ENCODE data around the gene EHMT2.
A peak's percentile ranks its signal among the peaks of the same experiment; 100 is the strongest.
"Not testable (repeated sequence)": the region's sequence is repeated elsewhere in the genome, so short reads cannot be mapped to it uniquely, and the experiment has no call there.

EHMT2 gene

GRCh38 chr6:31842053-31842452 lies 55.4 kb downstream of the EHMT2 start:
- Histone ChIP-seq H3K9me3 (ENCODE audit: insufficient read depth, low read depth, low read length) (no peaks in the 10 kb centered on the region), H3K27ac (ENCODE audit: low read depth, low read length) (no peak overlapping the region), H2AFZ (ENCODE audit: insufficient read depth, low read length, poor library complexity) (no peak overlapping the region), H3K4ac (ENCODE audit: low read depth, low read length) (no peak overlapping the region), H4K91ac (ENCODE audit: low read depth, low read length) (no peak overlapping the region), H3K23ac (ENCODE audit: low read length) (no peak overlapping the region), H3K79me2 (ENCODE audit: control insufficient read depth, insufficient read depth, low read length, poor library complexity) (peaks cover 2% of the 10 kb centered on the region), H3K4me1 (ENCODE audit: control insufficient read depth in 1 of 2, insufficient read depth in 2 of 2, low read length in 2 of 2) (peaks cover 7 to 9% of the 10 kb centered on the region in 2 experiments), H3K18ac (ENCODE audit: low read length) (no peak overlapping the region), H4K8ac (ENCODE audit: low read depth, low read length) (no peak overlapping the region), H3K27me3 (ENCODE audit: insufficient read depth, low read length) (no peaks in the 10 kb centered on the region), H2BK5ac (ENCODE audit: low read depth, low read length, poor library complexity) (no peak overlapping the region), H3K4me2 (ENCODE audit: low read length) (no peak overlapping the region), H2BK12ac (ENCODE audit: low read length) (no peak overlapping the region), H2BK120ac (ENCODE audit: insufficient read depth, low read length, poor library complexity) (no peak overlapping the region), H3K36me3 (ENCODE audit: control insufficient read depth in 1 of 2, insufficient read depth in 2 of 2, low read length in 2 of 2) (peaks cover 36 to 45% of the 10 kb centered on the region in 2 experiments), H2AK5ac (ENCODE audit: low read length) (no peak overlapping the region), H4K12ac (ENCODE audit: low read depth, low read length) (no peak overlapping the region), H3K4me3 (ENCODE audit: low read depth, low read length) (no peak overlapping the region), H3K79me1 (ENCODE audit: low read length) (no peaks in the 10 kb centered on the region), H3K9ac (ENCODE audit: low read length) (no peak overlapping the region), H3K14ac (ENCODE audit: low read length) (no peak overlapping the region)
- WGBS (ENCODE audit: extremely low coverage, insufficient coverage, insufficient read length), result no CpG with 5 or more reads among the region's 9 CpGs
- DNase-seq, result no peak

DNA sequence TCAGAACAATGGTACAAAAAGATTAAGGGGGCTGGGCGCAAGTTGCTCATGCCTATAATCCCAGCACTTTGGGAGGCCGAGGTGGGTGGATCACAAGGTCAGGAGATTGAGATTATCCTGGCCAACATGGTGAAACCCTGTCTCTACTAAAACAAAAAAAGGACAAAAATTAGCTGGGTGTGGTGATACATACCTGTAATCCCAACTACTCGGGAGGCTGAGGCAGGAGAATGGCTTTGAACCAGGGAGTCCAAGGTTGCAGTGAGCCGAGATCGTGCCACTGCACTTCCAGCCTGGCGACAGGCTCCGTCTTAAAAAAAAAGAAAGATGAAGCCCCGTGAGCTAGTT lies 57.7 kb downstream of the EHMT2 start:
- H3K14ac ChIP-seq (ENCODE audit: low read length); H3K27me3 ChIP-seq (ENCODE audit: insufficient read depth, low read length); DNase-seq; H3K27ac ChIP-seq (ENCODE audit: low read depth, low read length); H4K12ac ChIP-seq (ENCODE audit: low read depth, low read length); H2AFZ ChIP-seq (ENCODE audit: insufficient read depth, low read length, poor library complexity); H3K4ac ChIP-seq (ENCODE audit: low read depth, low read length); H3K23ac ChIP-seq (ENCODE audit: low read length); H2BK120ac ChIP-seq (ENCODE audit: insufficient read depth, low read length, poor library complexity); H3K4me2 ChIP-seq (ENCODE audit: low read length); H3K18ac ChIP-seq (ENCODE audit: low read length); H2BK5ac ChIP-seq (ENCODE audit: low read depth, low read length, poor library complexity); H2BK12ac ChIP-seq (ENCODE audit: low read length); H3K4me3 ChIP-seq (ENCODE audit: low read depth, low read length); H2AK5ac ChIP-seq (ENCODE audit: low read length); H3K9ac ChIP-seq (ENCODE audit: low read length); H3K9me3 ChIP-seq (ENCODE audit: insufficient read depth, low read depth, low read length); H4K91ac ChIP-seq (ENCODE audit: low read depth, low read length); H4K8ac ChIP-seq (ENCODE audit: low read depth, low read length): not testable (repeated sequence)
- H3K79me2 ChIP-seq (ENCODE audit: control insufficient read depth, insufficient read depth, low read length, poor library complexity), result peaks cover 18% of the 10 kb centered on the region
- no CpG with 5 or more reads among the region's 8 CpGs for WGBS (ENCODE audit: extremely low coverage, insufficient coverage, insufficient read length)
- H3K36me3 ChIP-seq (ENCODE audit: control insufficient read depth in 1 of 2, insufficient read depth in 2 of 2, low read length in 2 of 2), result peaks cover 36 to 52% of the 10 kb centered on the region in 2 experiments
- peaks cover 11 to 17% of the 10 kb centered on the region in 2 experiments for H3K4me1 ChIP-seq (ENCODE audit: control insufficient read depth in 1 of 2, insufficient read depth in 2 of 2, low read length in 2 of 2)
- H3K79me1 ChIP-seq (ENCODE audit: low read length), result peaks cover 13% of the 10 kb centered on the region

DNA sequence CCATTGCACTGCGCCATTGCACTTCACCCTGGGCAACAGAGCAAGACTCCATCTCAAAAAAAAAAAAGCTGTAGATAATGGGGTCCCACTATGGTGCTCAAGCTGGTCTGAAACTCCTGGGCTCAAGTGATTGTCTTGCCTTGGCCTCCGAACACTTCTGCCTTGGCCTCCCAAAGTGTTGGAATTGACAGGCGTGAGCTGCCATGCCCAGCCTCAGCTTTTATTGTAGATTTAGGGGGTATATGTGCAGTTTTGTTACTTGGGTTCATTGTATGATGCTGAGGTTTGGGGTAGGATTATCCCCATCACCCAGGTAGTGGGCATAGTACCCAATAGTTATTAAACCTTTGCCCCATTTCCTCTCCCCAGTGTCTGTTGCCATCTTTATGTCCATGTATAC lies 58.5 kb downstream of the EHMT2 start:
- no peak overlapping the region for H3K9ac ChIP-seq (ENCODE audit: low read length)
- no peak overlapping the region for H4K12ac ChIP-seq (ENCODE audit: low read depth, low read length)
- H3K4me3 ChIP-seq (ENCODE audit: low read depth, low read length), result no peak overlapping the region
- no peak overlapping the region for H2AFZ ChIP-seq (ENCODE audit: insufficient read depth, low read length, poor library complexity)
- H4K91ac ChIP-seq (ENCODE audit: low read depth, low read length), result no peak overlapping the region
- H3K27ac ChIP-seq (ENCODE audit: low read depth, low read length), result no peak overlapping the region
- peaks cover 11 to 17% of the 10 kb centered on the region in 2 experiments for H3K4me1 ChIP-seq (ENCODE audit: control insufficient read depth in 1 of 2, insufficient read depth in 2 of 2, low read length in 2 of 2)
- H3K27me3 ChIP-seq (ENCODE audit: insufficient read depth, low read length), result no peaks in the 10 kb centered on the region
- H2BK120ac ChIP-seq (ENCODE audit: insufficient read depth, low read length, poor library complexity), result no peak overlapping the region
- peaks cover 18% of the 10 kb centered on the region for H3K79me2 ChIP-seq (ENCODE audit: control insufficient read depth, insufficient read depth, low read length, poor library complexity)
- no peak overlapping the region for H2BK12ac ChIP-seq (ENCODE audit: low read length)
- H4K8ac ChIP-seq (ENCODE audit: low read depth, low read length), result no peak overlapping the region
- no peak overlapping the region for H3K18ac ChIP-seq (ENCODE audit: low read length)
- no peak overlapping the region for H3K23ac ChIP-seq (ENCODE audit: low read length)
- no peak for DNase-seq
- peaks cover 36 to 48% of the 10 kb centered on the region in 2 experiments for H3K36me3 ChIP-seq (ENCODE audit: control insufficient read depth in 1 of 2, insufficient read depth in 2 of 2, low read length in 2 of 2)
- H2BK5ac ChIP-seq (ENCODE audit: low read depth, low read length, poor library complexity), result no peak overlapping the region
- no CpG with 5 or more reads among the region's 3 CpGs for WGBS (ENCODE audit: extremely low coverage, insufficient coverage, insufficient read length)
- H3K14ac ChIP-seq (ENCODE audit: low read length), result no peak overlapping the region
- H3K4me2 ChIP-seq (ENCODE audit: low read length), result peak overlapping the region; percentile 0
- no peak overlapping the region for H2AK5ac ChIP-seq (ENCODE audit: low read length)
- no peaks in the 10 kb centered on the region for H3K9me3 ChIP-seq (ENCODE audit: insufficient read depth, low read depth, low read length)
- H3K79me1 ChIP-seq (ENCODE audit: low read length), result peaks cover 16% of the 10 kb centered on the region
- H3K4ac ChIP-seq (ENCODE audit: low read depth, low read length), result no peak overlapping the region

DNA sequence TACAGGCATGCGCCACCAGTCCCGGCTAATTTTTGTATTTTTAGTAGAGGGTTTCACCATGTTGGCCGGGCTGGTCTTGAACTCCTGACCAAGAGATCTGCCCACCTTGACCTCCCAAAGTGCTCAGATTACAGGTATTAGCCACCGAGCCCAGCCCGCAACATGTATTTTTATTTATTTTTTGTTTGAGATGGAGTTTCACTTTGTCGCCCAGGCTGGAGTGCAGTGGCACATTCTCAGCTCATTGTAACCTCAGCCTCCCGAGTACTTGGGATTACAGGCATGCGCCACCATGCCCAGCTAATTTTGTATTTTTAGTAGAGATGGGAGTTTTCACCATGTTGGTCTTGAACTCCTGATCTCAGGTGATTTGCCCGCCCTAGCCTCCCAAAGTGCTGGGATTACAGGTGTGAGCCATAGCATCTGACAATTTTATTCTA lies 59.4 kb downstream of the EHMT2 start:
- H3K36me3 ChIP-seq (ENCODE audit: control insufficient read depth in 1 of 2, insufficient read depth in 2 of 2, low read length in 2 of 2), result peaks cover 36 to 48% of the 10 kb centered on the region in 2 experiments
- not testable (repeated sequence) for H3K4me3 ChIP-seq (ENCODE audit: low read depth, low read length); H3K18ac ChIP-seq (ENCODE audit: low read length); H2BK12ac ChIP-seq (ENCODE audit: low read length); H2BK5ac ChIP-seq (ENCODE audit: low read depth, low read length, poor library complexity); H4K12ac ChIP-seq (ENCODE audit: low read depth, low read length); H4K91ac ChIP-seq (ENCODE audit: low read depth, low read length); H3K27me3 ChIP-seq (ENCODE audit: insufficient read depth, low read length); H3K9ac ChIP-seq (ENCODE audit: low read length); DNase-seq; H2AK5ac ChIP-seq (ENCODE audit: low read length); H3K14ac ChIP-seq (ENCODE audit: low read length); H4K8ac ChIP-seq (ENCODE audit: low read depth, low read length); H3K9me3 ChIP-seq (ENCODE audit: insufficient read depth, low read depth, low read length); H2BK120ac ChIP-seq (ENCODE audit: insufficient read depth, low read length, poor library complexity); H2AFZ ChIP-seq (ENCODE audit: insufficient read depth, low read length, poor library complexity); H3K27ac ChIP-seq (ENCODE audit: low read depth, low read length); H3K4ac ChIP-seq (ENCODE audit: low read depth, low read length); H3K23ac ChIP-seq (ENCODE audit: low read length)
- H3K79me1 ChIP-seq (ENCODE audit: low read length), result peaks cover 16% of the 10 kb centered on the region
- WGBS (ENCODE audit: extremely low coverage, insufficient coverage, insufficient read length), result no CpG with 5 or more reads among the region's 9 CpGs
- H3K79me2 ChIP-seq (ENCODE audit: control insufficient read depth, insufficient read depth, low read length, poor library complexity), result peaks cover 18% of the 10 kb centered on the region
- H3K4me2 ChIP-seq (ENCODE audit: low read length), result peak overlapping the region; percentile 93
- peaks cover 11 to 17% of the 10 kb centered on the region in 2 experiments for H3K4me1 ChIP-seq (ENCODE audit: control insufficient read depth in 1 of 2, insufficient read depth in 2 of 2, low read length in 2 of 2)

Data from trophoblast cell (in vitro differentiated cells and primary cell).